ENCODE results near the gene SHCBP1L. TPM values are rescaled to one million over a fixed set of nuclear protein-coding genes. Genes with fewer than 3 reads are reported as not detected.
A peak's percentile ranks its signal among the peaks of the same experiment; 100 is the strongest.

The SHCBP1L gene
- total and polyA plus RNA-seq, 9 of the 15 experiments (the other 6 are each of a cell fraction or from before 2014, with no cell fraction given) = not detected

DNA sequence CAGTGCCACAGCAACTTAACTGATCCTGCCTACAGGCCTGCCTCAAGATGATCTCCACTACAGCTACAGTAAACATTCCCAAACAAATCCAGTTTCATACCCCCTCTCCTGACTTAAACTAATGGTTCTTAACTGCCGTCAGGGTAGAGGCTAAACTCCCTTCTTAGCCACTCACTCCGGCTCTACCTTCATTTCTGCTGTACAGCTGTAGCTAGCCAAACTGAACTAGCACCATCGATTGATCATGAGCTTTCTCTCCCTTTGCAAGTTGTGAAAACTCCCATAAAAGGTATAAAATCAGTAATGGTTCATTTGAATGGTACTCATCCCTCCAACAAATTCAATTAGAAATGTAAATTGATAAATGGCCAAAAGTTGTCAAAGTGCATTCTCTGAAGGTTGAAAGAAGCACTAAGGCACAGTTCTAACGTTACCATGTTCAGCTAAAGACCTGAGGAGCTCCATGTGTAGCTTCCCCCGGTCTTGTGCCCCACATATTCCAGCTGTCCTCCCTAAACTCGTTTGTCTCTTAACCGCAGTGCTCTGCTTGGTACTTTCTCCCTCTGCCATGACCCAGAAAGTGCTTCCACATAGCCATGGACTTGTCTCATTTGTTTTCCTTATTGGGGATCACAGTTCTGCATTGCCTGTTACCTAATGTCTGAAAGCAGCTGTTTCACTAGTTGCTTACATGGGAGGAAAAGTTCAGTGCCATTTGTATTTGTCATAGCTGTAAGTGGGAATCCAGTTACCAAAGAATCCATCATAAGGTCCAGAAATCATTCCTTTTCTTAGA is 64.0 kb downstream of the SHCBP1L start:
- Histone ChIP-seq H3K27me3 (ENCODE audit: control insufficient read depth in 2 of 2, insufficient read depth in 2 of 2, low read length in 2 of 2) (no peaks in the 10 kb centered on the region), H3K9me1 (ENCODE audit: control insufficient read depth, insufficient read depth, low read length) (peaks cover 2% of the 10 kb centered on the region), H3K4me1 (replicated peaks in 1 of 2; ENCODE audit: control insufficient read depth in 2 of 2, insufficient read depth in 2 of 2, low read length in 2 of 2) (no peaks in the 10 kb centered on the region), H3K9me3 (replicated peaks; ENCODE audit: control insufficient read depth, insufficient read depth, low read depth, low read length) (no peaks in the 10 kb centered on the region), H3K4me3 (no peak overlapping the region), H2AFZ (ENCODE audit: low read depth, low read length) (no peak overlapping the region), H3K36me3 (ENCODE audit: control insufficient read depth, insufficient read depth, low read length) (peaks cover 52% of the 10 kb centered on the region), H3K27ac (ENCODE audit: extremely low read depth, low read depth, low read length) (no peak overlapping the region), H3K9ac (ENCODE audit: insufficient read depth in 1 of 2, low read depth in 2 of 2, low read length in 2 of 2) (no peak overlapping the region), H3K4me2 (ENCODE audit: insufficient read depth, low read length) (no peak overlapping the region), H4K20me1 (replicated peaks; ENCODE audit: control insufficient read depth, insufficient read depth, low read length) (peaks cover 8% of the 10 kb centered on the region; the same call in 1 of the 2 replicates), H3K79me2 (ENCODE audit: control insufficient read depth, insufficient read depth, low read length) (no peaks in the 10 kb centered on the region; the same call in 2 of the 3 replicates)
- in situ Hi-C loops (cut with MboI) (no loop called here), intact Hi-C loops (cut with micrococcal nuclease) (loop anchor here (5.0 kb wide), 1 partner anchor 37 kb away; no protein-coding TSS in a partner anchor)
- peak; percentile 69 for FAIRE-seq
- no TSS peak for BruUV-seq (replicated peaks)
- DNase-seq (ENCODE audit: extremely low read depth in 1 of 4, low spot score in 3 of 4) = peak in 2 of 4 experiments; percentile 19 to 20
- WGBS (ENCODE audit: insufficient coverage, low coverage, missing lambda C conversion rate) = 49% methylated on average over 7 of the region's 7 CpGs
- POLR2A ChIA-PET = interaction anchor here (0.5 to 3.6 kb wide), 13 partner anchors 10 to 838 kb away, joined by 3 to 19 read pairs (median 4); no protein-coding TSS in a partner anchor
- CTCF ChIA-PET (ENCODE audit: low intra/inter-chr PET ratio) = no interaction called here
- ATAC-seq = peak; percentile 60
- TF ChIP-seq SRSF1 (IDR thresholded peaks at IDR 0.05; ENCODE audit: low read depth, low read length) (no peak), SRSF3 (IDR thresholded peaks at IDR 0.05; ENCODE audit: insufficient read depth, low read length) (no peak), IRF2 (CRISPR knock-in tag; IDR thresholded peaks at IDR 0.05) (no peak), SIX5 (IDR thresholded peaks at IDR 0.05; ENCODE audit: borderline replicate concordance in 1 of 2, insufficient read depth in 1 of 2, low read depth in 1 of 2, low read length in 2 of 2) (no peak), RAD21 (CRISPR knock-in tag; conservative IDR thresholded peaks at IDR 0.05 in 1 of 2, IDR thresholded peaks at IDR 0.05 in 1 of 2) (0 out of 4 replicates have a peak, but pooled peaks of 1 of the 2 experiments have one; percentile 1), NKRF (IDR thresholded peaks at IDR 0.05; ENCODE audit: borderline replicate concordance) (no peak), POLR2A (conservative IDR thresholded peaks at IDR 0.05) (peak; percentile 66), PHF20 (IDR thresholded peaks at IDR 0.05; ENCODE audit: partially characterized antibody) (no peak), STAT5A (IDR thresholded peaks at IDR 0.05; ENCODE audit: borderline replicate concordance, low read length) (peak; percentile 27; the same call in 1 of the 2 replicates), FOSL1 (tag; conservative IDR thresholded peaks at IDR 0.05) (no peak), SNAPC5 (CRISPR knock-in tag; IDR thresholded peaks at IDR 0.05) (no peak)
- TF ChIP-seq, protein P1, sequence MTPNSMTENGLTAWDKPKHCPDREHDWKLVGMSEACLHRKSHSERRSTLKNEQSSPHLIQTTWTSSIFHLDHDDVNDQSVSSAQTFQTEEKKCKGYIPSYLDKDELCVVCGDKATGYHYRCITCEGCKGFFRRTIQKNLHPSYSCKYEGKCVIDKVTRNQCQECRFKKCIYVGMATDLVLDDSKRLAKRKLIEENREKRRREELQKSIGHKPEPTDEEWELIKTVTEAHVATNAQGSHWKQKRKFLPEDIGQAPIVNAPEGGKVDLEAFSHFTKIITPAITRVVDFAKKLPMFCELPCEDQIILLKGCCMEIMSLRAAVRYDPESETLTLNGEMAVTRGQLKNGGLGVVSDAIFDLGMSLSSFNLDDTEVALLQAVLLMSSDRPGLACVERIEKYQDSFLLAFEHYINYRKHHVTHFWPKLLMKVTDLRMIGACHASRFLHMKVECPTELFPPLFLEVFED (CRISPR knock-in tag; conservative IDR thresholded peaks at IDR 0.05) = 0 out of 2 replicates have a peak, but pooled peaks have one; percentile 23
- TF ChIP-seq, protein P2, sequence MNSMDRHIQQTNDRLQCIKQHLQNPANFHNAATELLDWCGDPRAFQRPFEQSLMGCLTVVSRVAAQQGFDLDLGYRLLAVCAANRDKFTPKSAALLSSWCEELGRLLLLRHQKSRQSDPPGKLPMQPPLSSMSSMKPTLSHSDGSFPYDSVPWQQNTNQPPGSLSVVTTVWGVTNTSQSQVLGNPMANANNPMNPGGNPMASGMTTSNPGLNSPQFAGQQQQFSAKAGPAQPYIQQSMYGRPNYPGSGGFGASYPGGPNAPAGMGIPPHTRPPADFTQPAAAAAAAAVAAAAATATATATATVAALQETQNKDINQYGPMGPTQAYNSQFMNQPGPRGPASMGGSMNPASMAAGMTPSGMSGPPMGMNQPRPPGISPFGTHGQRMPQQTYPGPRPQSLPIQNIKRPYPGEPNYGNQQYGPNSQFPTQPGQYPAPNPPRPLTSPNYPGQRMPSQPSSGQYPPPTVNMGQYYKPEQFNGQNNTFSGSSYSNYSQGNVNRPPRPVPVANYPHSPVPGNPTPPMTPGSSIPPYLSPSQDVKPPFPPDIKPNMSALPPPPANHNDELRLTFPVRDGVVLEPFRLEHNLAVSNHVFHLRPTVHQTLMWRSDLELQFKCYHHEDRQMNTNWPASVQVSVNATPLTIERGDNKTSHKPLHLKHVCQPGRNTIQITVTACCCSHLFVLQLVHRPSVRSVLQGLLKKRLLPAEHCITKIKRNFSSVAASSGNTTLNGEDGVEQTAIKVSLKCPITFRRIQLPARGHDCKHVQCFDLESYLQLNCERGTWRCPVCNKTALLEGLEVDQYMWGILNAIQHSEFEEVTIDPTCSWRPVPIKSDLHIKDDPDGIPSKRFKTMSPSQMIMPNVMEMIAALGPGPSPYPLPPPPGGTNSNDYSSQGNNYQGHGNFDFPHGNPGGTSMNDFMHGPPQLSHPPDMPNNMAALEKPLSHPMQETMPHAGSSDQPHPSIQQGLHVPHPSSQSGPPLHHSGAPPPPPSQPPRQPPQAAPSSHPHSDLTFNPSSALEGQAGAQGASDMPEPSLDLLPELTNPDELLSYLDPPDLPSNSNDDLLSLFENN (IDR thresholded peaks at IDR 0.05; ENCODE audit: low read depth in 2 of 2, low read length in 2 of 2) = no peak

All from K562 (cell line).